SK-N-SH (cell line): ENCODE measurements around the gene CYSLTR2. TPM values are rescaled to one million over a fixed set of nuclear protein-coding genes. Genes with fewer than 3 reads are reported as not detected.
"Not testable (repeated sequence)": the region's sequence is repeated elsewhere in the genome, so short reads cannot be mapped to it uniquely, and the experiment has no call there.

Experiments
- CTCF ChIA-PET: fragments of 300-600, 350-600 bp; formaldehyde crosslinking; extraction: SDS; loops from one replicate; lab custom pipeline; 2021; lab: Yijun Ruan, JAX
- POLR2A ChIA-PET: fragments of 350-600 bp; sonication (Branson Sonifier 250); formaldehyde crosslinking; extraction: SDS; loops from one replicate; lab custom pipeline; 2020; ENCODE audit warnings: antibody characterized with exemption, inconsistent platforms; lab: Yijun Ruan, JAX
- DNase-seq: peaks from one replicate; pipeline ENCODE4 v3.0.0; 2012
- H2AFZ ChIP-seq: fragments of 200-600 bp; sonication (generic); 2 replicates; pipeline ENCODE4 v1.8.1; 2016; ENCODE audit warnings: antibody characterized with exemption, mild to moderate bottlenecking, low read depth
- H3F3A ChIP-seq: fragments of 200-600 bp; sonication (generic); replicated peaks from 2 replicates; pipeline ENCODE3; 2016; ENCODE audit warnings: antibody characterized with exemption, mild to moderate bottlenecking; ENCODE audit not compliant: insufficient read depth
- H3K27ac ChIP-seq, 2 experiments: fragments of 200-500 bp in 1 of 2; fragments of 200-600 bp in 1 of 2; sonication (Bioruptor generic) in 1 of 2; sonication (generic), shearing (Covaris generic) in 1 of 2; 2 replicates each; pipeline versions ENCODE4 v1.5.1 to v1.6.1; 2014 to 2016; ENCODE audit warnings: low read depth in 2 of 2, inconsistent platforms in 1 of 2, low read length in 1 of 2, mild to moderate bottlenecking in 1 of 2, mixed read lengths in 1 of 2
- H3K27me3 ChIP-seq: fragments of 200-600 bp; sonication (generic), shearing (Covaris generic); 2 replicates; pipeline ENCODE4 v1.6.1; 2016; ENCODE audit warnings: mixed run types; ENCODE audit not compliant: insufficient read depth
- H3K36me3 ChIP-seq, 2 experiments: fragments of 200-500 bp in 1 of 2; fragments of 200-600 bp in 1 of 2; sonication (Bioruptor generic) in 1 of 2; sonication (generic) in 1 of 2; replicated peaks in 1 of 2; 2 replicates each; pipeline versions ENCODE3 to v1.5.1; 2014 to 2016; ENCODE audit warnings: low read length in 1 of 2, mild to moderate bottlenecking in 1 of 2; ENCODE audit not compliant: insufficient read depth in 2 of 2, control insufficient read depth in 1 of 2
- H3K4me1 ChIP-seq, 2 experiments: fragments of 200-500 bp in 1 of 2; fragments of 200-600 bp in 1 of 2; sonication (Bioruptor generic) in 1 of 2; sonication (generic), shearing (Covaris generic) in 1 of 2; 2 replicates each; pipeline versions ENCODE4 v1.5.1 to v1.6.1; 2014 to 2016; ENCODE audit warnings: low read depth in 1 of 2, low read length in 1 of 2, mixed run types in 1 of 2; ENCODE audit not compliant: insufficient read depth in 2 of 2, control insufficient read depth in 1 of 2
- H3K4me2 ChIP-seq: fragments of 200-600 bp; sonication (generic), shearing (Covaris generic); 2 replicates; pipeline ENCODE4 v1.6.1; 2017; ENCODE audit warnings: mixed run types
- H3K4me3 ChIP-seq, 2 experiments: fragments of 200-500 bp in 1 of 2; fragments of 200-600 bp in 1 of 2; sonication (Bioruptor generic) in 1 of 2; sonication (generic), shearing (Covaris generic) in 1 of 2; 2 replicates each; pipeline versions ENCODE4 v1.5.1 to v1.8.1; 2014 to 2016; ENCODE audit warnings: low read depth in 2 of 2, inconsistent platforms in 1 of 2, low read length in 1 of 2, mild to moderate bottlenecking in 1 of 2, mixed read lengths in 1 of 2, moderate library complexity in 1 of 2
- H3K79me2 ChIP-seq: fragments of 200-600 bp; sonication (generic); 2 replicates; pipeline ENCODE4 v1.8.1; 2017; ENCODE audit warnings: mild to moderate bottlenecking; ENCODE audit not compliant: insufficient read depth
- H3K9ac ChIP-seq: fragments of 200-600 bp; sonication (generic); 2 replicates; pipeline ENCODE4 v1.6.1; 2017; ENCODE audit warnings: mixed run types
- H3K9me2 ChIP-seq: fragments of 200-600 bp; sonication (generic); 2 replicates; pipeline ENCODE4 v1.6.1; 2017; ENCODE audit warnings: mixed run types
- H3K9me3 ChIP-seq: fragments of 200-600 bp; sonication (generic); 2 replicates; pipeline ENCODE4 v1.6.1; 2017; ENCODE audit warnings: mixed run types, mild to moderate bottlenecking, moderate library complexity
- H4K20me1 ChIP-seq: fragments of 200-600 bp; sonication (generic); 2 replicates; pipeline ENCODE4 v1.6.1; 2017; ENCODE audit warnings: mild to moderate bottlenecking, mixed run types; ENCODE audit not compliant: insufficient read depth
- EP300 ChIP-seq, 2 experiments: IDR thresholded peaks; 2 replicates each; pipeline versions ENCODE4 v1.4.0 to v1.6.1; 2012; ENCODE audit warnings: borderline replicate concordance in 1 of 2, low read depth in 1 of 2, low read length in 1 of 2
- FOSL2 ChIP-seq: IDR thresholded peaks from 2 replicates; pipeline ENCODE4 v1.4.0; 2012; ENCODE audit warnings: low read depth, mild to moderate bottlenecking, moderate library complexity, borderline replicate concordance
- FOXJ3 ChIP-seq: sonication (generic); formaldehyde crosslinking; IDR thresholded peaks from 2 replicates; pipeline ENCODE4 v1.5.1; 2020; ENCODE audit warnings: mild to moderate bottlenecking, missing genetic modification reagents
- GABPA ChIP-seq: IDR thresholded peaks from 2 replicates; pipeline ENCODE4 v1.4.0; 2012; ENCODE audit warnings: low read depth, mild to moderate bottlenecking
- GATA2 ChIP-seq: sonication (generic); formaldehyde crosslinking; IDR thresholded peaks from 2 replicates; pipeline ENCODE4 v1.5.0; 2020; ENCODE audit warnings: mild to moderate bottlenecking, missing genetic modification reagents
- MXI1 ChIP-seq: IDR thresholded peaks from 2 replicates; pipeline ENCODE4 v1.6.1; 2012; ENCODE audit warnings: mild to moderate bottlenecking, low read depth, low read length, improper control_type of control experiment
- NFIC ChIP-seq: IDR thresholded peaks from 2 replicates; pipeline ENCODE4 v1.4.0; 2012; ENCODE audit warnings: borderline replicate concordance
- NRF1 ChIP-seq: IDR thresholded peaks from 2 replicates; pipeline ENCODE4 v1.6.1; 2012; ENCODE audit warnings: low read depth, mild to moderate bottlenecking, low read length
- POLR2AphosphoS5 ChIP-seq: IDR thresholded peaks from 2 replicates; pipeline ENCODE4 v1.6.1; 2012; ENCODE audit warnings: low read depth, low read length
- RCOR1 ChIP-seq: fragments of 150-350 bp; IDR thresholded peaks from 2 replicates; pipeline ENCODE4 v1.6.1; 2017; ENCODE audit warnings: antibody characterized with exemption, low read length
- RFX5 ChIP-seq: IDR thresholded peaks from 2 replicates; pipeline ENCODE4 v1.6.1; 2012; ENCODE audit warnings: mild to moderate bottlenecking, improper control_type of control experiment, low read length
- SIN3A ChIP-seq: IDR thresholded peaks from 2 replicates; pipeline ENCODE4 v1.6.1; 2012; ENCODE audit warnings: low read depth, mild to moderate bottlenecking, low read length, moderate library complexity, borderline replicate concordance
- TCF12 ChIP-seq: IDR thresholded peaks from 2 replicates; pipeline ENCODE4 v1.4.0; 2012
- TEAD4 ChIP-seq: IDR thresholded peaks from 2 replicates; pipeline ENCODE4 v1.4.0; 2012; ENCODE audit warnings: mild to moderate bottlenecking, borderline replicate concordance; ENCODE audit not compliant: insufficient read depth
- WGBS: methylation state at CpG from one replicate; pipeline ENCODE4 v1.1.6; 2017; ENCODE audit warnings: low lambda C conversion rate; 5-methylcytosine and 5-hydroxymethylcytosine counted together
- polyA plus RNA-seq, 3 experiments: library from polyadenylated mRNA; depleted of rRNA; stranded (reverse); fragments of >200 nt; gene quantifications; 2 replicates each; pipeline ENCODE4 v1.2.3, GENCODE V29; 2012
- TF ChIP-seq, protein P1 (sequence below): fragments of 150-350 bp; IDR thresholded peaks from 2 replicates; pipeline ENCODE4 v1.6.1; 2016; ENCODE audit warnings: mild to moderate bottlenecking, low read depth, low read length
- TF ChIP-seq, protein P2 (sequence below): IDR thresholded peaks from 2 replicates; pipeline ENCODE4 v1.4.0; 2012; ENCODE audit warnings: low read depth, borderline replicate concordance
- TF ChIP-seq, protein P3 (sequence below): IDR thresholded peaks from 2 replicates; pipeline ENCODE4 v1.4.0; 2012; ENCODE audit warnings: low read depth, borderline replicate concordance

Gene CYSLTR2
- polyA plus RNA-seq, 1 of the 3 experiments (the other 2 are of a cell fraction), result 0.12 TPM

DNA sequence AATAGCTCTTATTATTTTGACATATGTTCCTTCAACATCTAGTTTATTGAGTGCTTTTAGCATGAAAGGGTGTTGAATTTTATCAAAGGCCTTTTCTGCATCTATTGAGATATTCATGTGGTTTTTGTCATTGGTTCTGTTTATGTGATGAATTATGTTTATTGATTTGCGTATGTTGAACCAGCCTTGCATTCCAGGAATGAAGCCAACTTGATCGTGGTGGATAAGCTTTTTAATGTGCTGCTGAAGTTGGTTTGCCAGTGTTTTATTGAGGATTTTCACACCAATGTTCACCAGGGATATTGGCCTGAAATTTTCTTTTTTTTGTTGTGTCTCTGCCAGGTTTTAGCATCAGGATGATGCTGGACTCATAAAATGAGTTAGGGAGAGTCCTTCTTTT lies 17.7 kb downstream of the CYSLTR2 start:
- CTCF ChIA-PET, H3K9me2 ChIP-seq, H3K4me3 ChIP-seq, H3K79me2 ChIP-seq, H3K9me3 ChIP-seq, H3K9ac ChIP-seq, H3K27ac ChIP-seq, H3K36me3 ChIP-seq, H4K20me1 ChIP-seq, H3K4me2 ChIP-seq, H3K27me3 ChIP-seq, DNase-seq, H3K4me1 ChIP-seq, H3F3A ChIP-seq, POLR2A ChIA-PET, H2AFZ ChIP-seq: not testable (repeated sequence)
- WGBS, result 17% methylated on average over 2 of the region's 2 CpGs

DNA sequence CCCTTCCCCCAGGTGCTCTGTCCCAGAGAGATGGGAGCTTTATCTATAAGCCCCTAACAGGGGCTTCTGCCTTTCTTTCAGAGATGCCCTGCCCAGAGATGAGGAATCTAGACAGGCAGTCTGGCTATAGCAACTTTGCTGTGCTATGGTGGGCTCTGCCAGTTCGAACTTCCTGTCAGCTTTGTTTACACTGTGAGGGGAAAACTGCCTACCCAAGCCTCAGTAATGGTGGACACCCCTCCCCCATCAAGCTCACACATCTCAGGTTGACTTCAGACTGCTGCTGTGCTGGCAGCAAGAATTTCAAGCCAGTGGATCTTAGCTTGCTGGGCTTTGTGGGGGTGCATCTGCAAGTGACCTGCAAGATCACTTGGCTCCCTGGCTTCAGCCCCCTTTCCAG lies 21.5 kb downstream of the CYSLTR2 start:
- WGBS, result no CpG with 5 or more reads among the region's 1 CpG
- no peak overlapping the region for H2AFZ ChIP-seq
- TF ChIP-seq GABPA, result no peak
- TF ChIP-seq EP300 (IDR thresholded peaks at IDR 0.05; ENCODE audit: borderline replicate concordance in 1 of 2, low read depth in 1 of 2, low read length in 1 of 2), result no peak
- TF ChIP-seq, protein P1, sequence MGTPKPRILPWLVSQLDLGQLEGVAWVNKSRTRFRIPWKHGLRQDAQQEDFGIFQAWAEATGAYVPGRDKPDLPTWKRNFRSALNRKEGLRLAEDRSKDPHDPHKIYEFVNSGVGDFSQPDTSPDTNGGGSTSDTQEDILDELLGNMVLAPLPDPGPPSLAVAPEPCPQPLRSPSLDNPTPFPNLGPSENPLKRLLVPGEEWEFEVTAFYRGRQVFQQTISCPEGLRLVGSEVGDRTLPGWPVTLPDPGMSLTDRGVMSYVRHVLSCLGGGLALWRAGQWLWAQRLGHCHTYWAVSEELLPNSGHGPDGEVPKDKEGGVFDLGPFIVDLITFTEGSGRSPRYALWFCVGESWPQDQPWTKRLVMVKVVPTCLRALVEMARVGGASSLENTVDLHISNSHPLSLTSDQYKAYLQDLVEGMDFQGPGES, result no peak
- TF ChIP-seq NFIC, result no peak
- TF ChIP-seq GATA2 (CRISPR knock-in tag), result no peak
- no peak for TF ChIP-seq TCF12
- TF ChIP-seq POLR2AphosphoS5, result no peak
- TF ChIP-seq NRF1, result no peak
- TF ChIP-seq FOXJ3, result no peak
- H3K9ac ChIP-seq, result no peak overlapping the region
- no peaks in the 10 kb centered on the region; the same call in 1 of the 2 replicates for H3K27me3 ChIP-seq
- no peaks in the 10 kb centered on the region for H3K9me3 ChIP-seq
- no peaks in the 10 kb centered on the region for H4K20me1 ChIP-seq
- H3K4me3 ChIP-seq, result no peak overlapping the region
- H3K36me3 ChIP-seq, result no peaks in the 10 kb centered on the region
- no peak overlapping the region for H3K27ac ChIP-seq
- POLR2A ChIA-PET, result no interaction called here
- H3K9me2 ChIP-seq, result no peaks in the 10 kb centered on the region
- no peaks in the 10 kb centered on the region for H3F3A ChIP-seq
- DNase-seq, result no peak
- no peaks in the 10 kb centered on the region for H3K4me1 ChIP-seq
- H3K79me2 ChIP-seq, result no peaks in the 10 kb centered on the region
- no peak overlapping the region for H3K4me2 ChIP-seq
- CTCF ChIA-PET, result interaction anchor here (0.9 kb wide), 1 partner anchor 16 kb away, joined by 3 read pairs; no protein-coding TSS in a partner anchor

DNA sequence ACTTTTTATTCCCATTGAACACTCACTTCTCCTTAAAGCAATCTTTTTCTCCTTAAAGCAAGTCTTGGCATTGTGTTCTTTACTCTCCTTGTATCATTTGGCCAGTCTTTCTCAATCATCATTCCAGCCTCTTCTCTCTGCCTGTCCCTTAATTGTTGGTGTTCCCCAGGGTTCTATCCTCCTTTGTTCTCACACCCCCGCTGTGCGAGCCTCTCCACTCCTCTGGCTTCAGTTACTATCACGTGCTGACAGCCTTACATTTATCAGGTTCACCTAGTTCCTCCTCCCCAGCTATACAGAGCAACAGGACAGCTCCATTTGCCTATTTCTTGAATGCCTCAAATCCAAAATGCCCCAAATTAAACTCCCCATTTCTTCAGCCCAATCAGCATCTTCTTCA lies 24.6 kb downstream of the CYSLTR2 start:
- Histone ChIP-seq H3K4me3 (no peak overlapping the region), H3K4me1 (no peaks in the 10 kb centered on the region), H3K27me3 (no peaks in the 10 kb centered on the region; the same call in 1 of the 2 replicates), H3F3A (no peaks in the 10 kb centered on the region), H4K20me1 (no peaks in the 10 kb centered on the region), H3K79me2 (no peaks in the 10 kb centered on the region), H3K9ac (no peak overlapping the region), H2AFZ (no peak overlapping the region), H3K27ac (no peak overlapping the region), H3K4me2 (no peak overlapping the region), H3K36me3 (no peaks in the 10 kb centered on the region), H3K9me2 (no peaks in the 10 kb centered on the region), H3K9me3 (no peaks in the 10 kb centered on the region)
- DNase-seq, result no peak
- ChIA-PET CTCF (no interaction called here), POLR2A (no interaction called here)
- 21% methylated on average over 3 of the region's 3 CpGs for WGBS
- TF ChIP-seq FOSL2 (no peak), POLR2AphosphoS5 (no peak), GATA2 (CRISPR knock-in tag) (no peak), SIN3A (no peak), MXI1 (no peak), TEAD4 (no peak), RFX5 (no peak), RCOR1 (no peak)
- TF ChIP-seq, protein P1, result no peak
- TF ChIP-seq, protein P2, sequence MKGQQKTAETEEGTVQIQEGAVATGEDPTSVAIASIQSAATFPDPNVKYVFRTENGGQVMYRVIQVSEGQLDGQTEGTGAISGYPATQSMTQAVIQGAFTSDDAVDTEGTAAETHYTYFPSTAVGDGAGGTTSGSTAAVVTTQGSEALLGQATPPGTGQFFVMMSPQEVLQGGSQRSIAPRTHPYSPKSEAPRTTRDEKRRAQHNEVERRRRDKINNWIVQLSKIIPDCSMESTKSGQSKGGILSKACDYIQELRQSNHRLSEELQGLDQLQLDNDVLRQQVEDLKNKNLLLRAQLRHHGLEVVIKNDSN, result no peak
- TF ChIP-seq, protein P3, sequence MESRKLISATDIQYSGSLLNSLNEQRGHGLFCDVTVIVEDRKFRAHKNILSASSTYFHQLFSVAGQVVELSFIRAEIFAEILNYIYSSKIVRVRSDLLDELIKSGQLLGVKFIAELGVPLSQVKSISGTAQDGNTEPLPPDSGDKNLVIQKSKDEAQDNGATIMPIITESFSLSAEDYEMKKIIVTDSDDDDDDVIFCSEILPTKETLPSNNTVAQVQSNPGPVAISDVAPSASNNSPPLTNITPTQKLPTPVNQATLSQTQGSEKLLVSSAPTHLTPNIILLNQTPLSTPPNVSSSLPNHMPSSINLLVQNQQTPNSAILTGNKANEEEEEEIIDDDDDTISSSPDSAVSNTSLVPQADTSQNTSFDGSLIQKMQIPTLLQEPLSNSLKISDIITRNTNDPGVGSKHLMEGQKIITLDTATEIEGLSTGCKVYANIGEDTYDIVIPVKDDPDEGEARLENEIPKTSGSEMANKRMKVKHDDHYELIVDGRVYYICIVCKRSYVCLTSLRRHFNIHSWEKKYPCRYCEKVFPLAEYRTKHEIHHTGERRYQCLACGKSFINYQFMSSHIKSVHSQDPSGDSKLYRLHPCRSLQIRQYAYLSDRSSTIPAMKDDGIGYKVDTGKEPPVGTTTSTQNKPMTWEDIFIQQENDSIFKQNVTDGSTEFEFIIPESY, result no peak
